Loucy (cell line): ENCODE measurements around the gene ACHE.

Experiments
- H2AFZ ChIP-seq: fragments of 200-600 bp; sonication (generic); 2 replicates; pipeline ENCODE4 v1.6.0; 2016; ENCODE audit warnings: antibody characterized with exemption, mild to moderate bottlenecking, low read length, moderate library complexity
- H3F3A ChIP-seq: fragments of 200-600 bp; 2 replicates; pipeline ENCODE4 v1.6.0; 2016; ENCODE audit warnings: antibody characterized with exemption, low read depth, mild to moderate bottlenecking
- H3K27me3 ChIP-seq: fragments of 200-600 bp; sonication (generic); 2 replicates; pipeline ENCODE4 v1.6.1; 2014; ENCODE audit warnings: low read length, mild to moderate bottlenecking; ENCODE audit not compliant: insufficient read depth, poor library complexity, severe bottlenecking
- H3K36me3 ChIP-seq: fragments of 200-600 bp; sonication (generic); 2 replicates; pipeline ENCODE4 v1.6.1; 2016; ENCODE audit warnings: low read length; ENCODE audit not compliant: insufficient read depth
- H3K4me1 ChIP-seq: fragments of 200-600 bp; sonication (generic); 2 replicates; pipeline ENCODE4 v1.5.1; 2014; ENCODE audit warnings: low read length, mild to moderate bottlenecking; ENCODE audit not compliant: insufficient read depth, poor library complexity, severe bottlenecking
- H3K4me2 ChIP-seq: fragments of 200-600 bp; sonication (generic); 2 replicates; pipeline ENCODE4 v1.6.0; 2014; ENCODE audit warnings: antibody characterized with exemption, low read length, low read depth, mild to moderate bottlenecking; ENCODE audit not compliant: poor library complexity, severe bottlenecking
- H3K4me3 ChIP-seq: fragments of 200-600 bp; sonication (generic); 2 replicates; pipeline ENCODE4 v1.5.1; 2014; ENCODE audit warnings: low read length, mild to moderate bottlenecking, mixed read lengths; ENCODE audit not compliant: poor library complexity, severe bottlenecking
- H3K79me2 ChIP-seq: fragments of 200-600 bp; sonication (generic); 2 replicates; pipeline ENCODE4 v1.6.1; 2014; ENCODE audit warnings: low read length; ENCODE audit not compliant: insufficient read depth
- H3K9ac ChIP-seq: fragments of 200-600 bp; sonication (generic); 2 replicates; pipeline ENCODE4 v1.6.0; 2014; ENCODE audit warnings: mild to moderate bottlenecking, low read depth, low read length, moderate library complexity; ENCODE audit not compliant: poor library complexity, severe bottlenecking
- H3K9me2 ChIP-seq: fragments of 200-600 bp; sonication (generic); replicated peaks from 2 replicates; pipeline ENCODE4 v1.6.1; 2016; ENCODE audit warnings: low read depth, low read length, mixed read lengths
- H3K9me3 ChIP-seq: fragments of 200-600 bp; sonication (generic); 2 replicates; pipeline ENCODE4 v1.6.1; 2014; ENCODE audit warnings: mild to moderate bottlenecking, antibody characterized with exemption, low read length, low read depth; ENCODE audit not compliant: insufficient read depth
- H4K20me1 ChIP-seq: fragments of 200-600 bp; sonication (generic); 2 replicates; pipeline ENCODE4 v1.6.0; 2014; ENCODE audit warnings: antibody characterized with exemption, low read length, mild to moderate bottlenecking; ENCODE audit not compliant: insufficient read depth, poor library complexity, severe bottlenecking
- EZH2phosphoT487 ChIP-seq: fragments of 200-600 bp; IDR thresholded peaks from 2 replicates; pipeline ENCODE4 v1.6.1; 2018; ENCODE audit warnings: antibody characterized with exemption, mild to moderate bottlenecking, moderate library complexity, borderline replicate concordance
- TF ChIP-seq, protein P1 (sequence below): fragments of 200-600 bp; sonication (generic); conservative IDR thresholded peaks from 2 replicates; pipeline ENCODE4 v1.5.1; 2014; ENCODE audit warnings: mild to moderate bottlenecking, antibody characterized with exemption, low read length

ACHE gene

DNA sequence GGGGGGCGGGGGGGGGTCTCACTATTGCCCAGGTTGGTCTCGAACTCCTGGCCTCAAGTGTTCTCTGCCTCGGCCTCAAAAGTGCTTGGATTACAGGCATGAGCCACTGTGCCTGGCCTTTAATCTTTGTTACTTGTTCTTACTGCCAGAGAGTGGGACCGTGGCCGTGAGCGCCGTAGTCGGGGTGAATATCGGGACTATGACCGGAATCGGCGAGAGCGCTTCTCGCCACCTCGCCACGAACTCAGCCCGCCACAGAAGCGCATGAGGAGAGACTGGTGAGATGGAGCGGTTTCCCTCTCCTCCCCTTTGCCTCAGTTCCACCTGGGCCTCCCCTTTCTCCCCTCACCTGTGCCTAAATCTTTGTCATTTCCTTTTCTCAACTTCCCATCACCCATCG is 14.6 kb downstream of the ACHE start:
- H3K9ac ChIP-seq, result no peak overlapping the region
- H3K36me3 ChIP-seq, result peaks cover 73% of the 10 kb centered on the region; the same call in 1 of the 2 replicates
- H3F3A ChIP-seq, result no peaks in the 10 kb centered on the region
- H3K4me1 ChIP-seq, result peaks cover 26% of the 10 kb centered on the region
- H3K4me3 ChIP-seq, result no peak overlapping the region
- H3K27me3 ChIP-seq, result no peaks in the 10 kb centered on the region
- TF ChIP-seq, protein P1, sequence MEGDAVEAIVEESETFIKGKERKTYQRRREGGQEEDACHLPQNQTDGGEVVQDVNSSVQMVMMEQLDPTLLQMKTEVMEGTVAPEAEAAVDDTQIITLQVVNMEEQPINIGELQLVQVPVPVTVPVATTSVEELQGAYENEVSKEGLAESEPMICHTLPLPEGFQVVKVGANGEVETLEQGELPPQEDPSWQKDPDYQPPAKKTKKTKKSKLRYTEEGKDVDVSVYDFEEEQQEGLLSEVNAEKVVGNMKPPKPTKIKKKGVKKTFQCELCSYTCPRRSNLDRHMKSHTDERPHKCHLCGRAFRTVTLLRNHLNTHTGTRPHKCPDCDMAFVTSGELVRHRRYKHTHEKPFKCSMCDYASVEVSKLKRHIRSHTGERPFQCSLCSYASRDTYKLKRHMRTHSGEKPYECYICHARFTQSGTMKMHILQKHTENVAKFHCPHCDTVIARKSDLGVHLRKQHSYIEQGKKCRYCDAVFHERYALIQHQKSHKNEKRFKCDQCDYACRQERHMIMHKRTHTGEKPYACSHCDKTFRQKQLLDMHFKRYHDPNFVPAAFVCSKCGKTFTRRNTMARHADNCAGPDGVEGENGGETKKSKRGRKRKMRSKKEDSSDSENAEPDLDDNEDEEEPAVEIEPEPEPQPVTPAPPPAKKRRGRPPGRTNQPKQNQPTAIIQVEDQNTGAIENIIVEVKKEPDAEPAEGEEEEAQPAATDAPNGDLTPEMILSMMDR, result no peak
- no peak for TF ChIP-seq EZH2phosphoT487
- H3K4me2 ChIP-seq, result no peak overlapping the region
- no peak overlapping the region for H2AFZ ChIP-seq
- H3K9me2 ChIP-seq, result no peaks in the 10 kb centered on the region
- H3K9me3 ChIP-seq, result no peaks in the 10 kb centered on the region
- H4K20me1 ChIP-seq, result peaks cover 82% of the 10 kb centered on the region
- H3K79me2 ChIP-seq, result peaks cover 71% of the 10 kb centered on the region

DNA sequence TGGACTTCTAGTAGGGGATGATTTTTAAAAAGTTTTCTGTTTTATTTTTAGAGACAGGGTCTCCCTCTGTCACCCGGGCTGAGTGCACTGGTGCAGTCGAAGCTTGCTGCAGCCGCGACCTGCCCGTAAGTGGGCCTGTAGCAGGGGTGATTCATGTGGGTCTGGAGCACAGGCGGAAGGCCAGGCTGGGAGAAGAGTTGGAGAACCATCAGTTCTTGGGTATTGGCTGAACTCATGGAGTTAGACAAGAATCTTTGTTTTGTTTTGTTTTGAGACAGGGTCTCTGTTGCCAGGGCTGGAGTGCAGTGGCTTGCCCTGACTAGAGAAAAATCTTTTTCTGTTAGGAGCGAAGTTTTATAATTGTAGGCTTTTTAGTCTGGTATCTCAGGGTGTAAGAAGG is 15.0 kb downstream of the ACHE start:
- H2AFZ ChIP-seq, result no peak overlapping the region
- H3F3A ChIP-seq, result no peaks in the 10 kb centered on the region
- peak overlapping the region; percentile 92 for H3K4me2 ChIP-seq
- H3K36me3 ChIP-seq, result peaks cover 68% of the 10 kb centered on the region; the same call in 1 of the 2 replicates
- H3K4me1 ChIP-seq, result peaks cover 30% of the 10 kb centered on the region
- H3K27me3 ChIP-seq, result no peaks in the 10 kb centered on the region
- TF ChIP-seq, protein P1, result no peak
- TF ChIP-seq EZH2phosphoT487, result no peak
- no peaks in the 10 kb centered on the region for H3K9me3 ChIP-seq
- no peaks in the 10 kb centered on the region for H3K9me2 ChIP-seq
- H3K79me2 ChIP-seq, result peaks cover 75% of the 10 kb centered on the region
- no peak overlapping the region for H3K4me3 ChIP-seq
- H4K20me1 ChIP-seq, result peaks cover 86% of the 10 kb centered on the region
- H3K9ac ChIP-seq, result no peak overlapping the region

DNA sequence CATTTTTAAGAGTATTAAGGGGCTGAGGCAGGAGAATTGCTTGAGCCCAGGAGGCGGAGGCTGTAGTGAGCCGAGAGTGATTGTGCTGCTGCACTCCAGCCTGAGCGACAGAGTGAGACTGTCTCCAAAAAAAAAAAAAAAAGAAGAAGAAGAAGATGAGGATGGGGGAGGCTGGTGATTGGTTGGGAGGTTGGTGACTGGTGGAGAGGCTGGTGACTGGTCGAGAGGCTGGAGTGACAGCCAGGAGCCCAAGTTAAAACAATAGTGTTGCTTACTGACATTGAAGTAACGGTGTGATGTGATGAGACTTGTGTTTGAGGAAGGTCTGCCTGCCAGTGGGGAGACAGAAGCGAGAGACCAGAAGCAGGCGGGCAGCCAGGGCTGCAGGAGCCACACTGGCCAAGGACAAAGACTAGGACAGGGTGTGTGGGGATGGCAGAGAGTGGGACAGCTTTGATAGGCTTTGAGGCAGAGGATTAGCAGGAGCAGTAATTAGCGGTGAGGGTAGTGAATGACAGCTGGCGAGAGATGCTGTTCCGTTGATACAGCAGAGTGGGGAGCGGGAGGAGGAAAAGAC is 15.9 kb downstream of the ACHE start:
- Histone ChIP-seq H3K27me3 (peaks cover 6% of the 10 kb centered on the region), H3K4me3 (peak overlapping the region; percentile 100), H3K9me3 (no peaks in the 10 kb centered on the region), H3K36me3 (peaks cover 59% of the 10 kb centered on the region; the same call in 1 of the 2 replicates), H2AFZ (no peak overlapping the region), H4K20me1 (peaks cover 88% of the 10 kb centered on the region), H3K4me2 (peak overlapping the region; percentile 92), H3K9me2 (no peaks in the 10 kb centered on the region), H3K4me1 (peaks cover 30% of the 10 kb centered on the region), H3F3A (no peaks in the 10 kb centered on the region), H3K9ac (peak overlapping the region; percentile 61), H3K79me2 (peaks cover 82% of the 10 kb centered on the region)
- TF ChIP-seq EZH2phosphoT487, result no peak
- TF ChIP-seq, protein P1, result no peak
